Measurements from ENCODE around the gene MCTP1.

GRCh38 chr5:94857111-94857510 lies 427.8 kb downstream of the MCTP1 start:
- TF ChIP-seq ATF6 (CRISPR knock-in tag; conservative IDR thresholded peaks at IDR 0.05) (no peak), PCBP1 (IDR thresholded peaks at IDR 0.05; ENCODE audit: borderline replicate concordance, low read depth, low read length) (no peak), CTCF (CRISPR knock-in tag; IDR thresholded peaks at IDR 0.05) (no peak), JUND (CRISPR knock-in tag; IDR thresholded peaks at IDR 0.05) (no peak), ZNF773 (CRISPR knock-in tag; IDR thresholded peaks at IDR 0.05; ENCODE audit: borderline replicate concordance) (no peak)
